ENCODE results near the gene TANC1.

DNA sequence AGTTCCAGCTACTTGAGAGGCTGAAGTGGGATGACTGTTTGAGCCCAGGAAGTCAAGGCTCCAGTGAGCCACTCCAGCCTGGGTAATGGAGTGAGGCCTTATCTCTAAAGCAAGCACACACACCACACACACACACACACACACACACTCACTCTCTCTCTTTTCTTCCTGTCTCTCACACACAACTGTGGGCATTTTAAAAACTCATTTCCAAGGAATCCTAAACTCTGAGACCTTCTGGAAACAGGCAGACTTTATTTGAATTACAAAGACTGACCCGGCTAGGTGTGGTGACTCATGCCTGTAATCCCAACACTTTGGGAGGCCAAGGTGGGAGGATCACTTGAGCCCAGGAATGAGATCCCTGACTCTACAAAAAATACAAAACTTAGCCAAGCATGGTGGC is 296.7 kb downstream of the TANC1 start:
- TF ChIP-seq EZH2phosphoT487 (IDR thresholded peaks at IDR 0.05; ENCODE audit: insufficient read depth, low read depth) (no peak), EZH2 (IDR thresholded peaks at IDR 0.05; ENCODE audit: insufficient read depth, poor library complexity, severe bottlenecking) (no peak)

Data from GM23248 (cell line).